ENCODE results near the gene CBLB. TPM values are rescaled to one million over a fixed set of nuclear protein-coding genes. Genes with fewer than 3 reads are reported as not detected.

The CBLB gene
- total RNA-seq, 1 donor from 2014 or later = 57.0 TPM

GRCh38 chr3:105911496-105911895, 42.7 kb upstream of the CBLB start:
- no peak overlapping the region for H3K27ac Mint-ChIP-seq
- H3K9me3 Mint-ChIP-seq = peaks cover 5% of the 10 kb centered on the region
- H3K4me3 Mint-ChIP-seq = no peak overlapping the region
- no peaks in the 10 kb centered on the region for H3K4me1 Mint-ChIP-seq (ENCODE audit: unreplicated experiment)
- H3K36me3 Mint-ChIP-seq = no peaks in the 10 kb centered on the region
- H3K27me3 Mint-ChIP-seq = no peaks in the 10 kb centered on the region
- TF ChIP-seq, protein P1, sequence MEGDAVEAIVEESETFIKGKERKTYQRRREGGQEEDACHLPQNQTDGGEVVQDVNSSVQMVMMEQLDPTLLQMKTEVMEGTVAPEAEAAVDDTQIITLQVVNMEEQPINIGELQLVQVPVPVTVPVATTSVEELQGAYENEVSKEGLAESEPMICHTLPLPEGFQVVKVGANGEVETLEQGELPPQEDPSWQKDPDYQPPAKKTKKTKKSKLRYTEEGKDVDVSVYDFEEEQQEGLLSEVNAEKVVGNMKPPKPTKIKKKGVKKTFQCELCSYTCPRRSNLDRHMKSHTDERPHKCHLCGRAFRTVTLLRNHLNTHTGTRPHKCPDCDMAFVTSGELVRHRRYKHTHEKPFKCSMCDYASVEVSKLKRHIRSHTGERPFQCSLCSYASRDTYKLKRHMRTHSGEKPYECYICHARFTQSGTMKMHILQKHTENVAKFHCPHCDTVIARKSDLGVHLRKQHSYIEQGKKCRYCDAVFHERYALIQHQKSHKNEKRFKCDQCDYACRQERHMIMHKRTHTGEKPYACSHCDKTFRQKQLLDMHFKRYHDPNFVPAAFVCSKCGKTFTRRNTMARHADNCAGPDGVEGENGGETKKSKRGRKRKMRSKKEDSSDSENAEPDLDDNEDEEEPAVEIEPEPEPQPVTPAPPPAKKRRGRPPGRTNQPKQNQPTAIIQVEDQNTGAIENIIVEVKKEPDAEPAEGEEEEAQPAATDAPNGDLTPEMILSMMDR (conservative IDR thresholded peaks at IDR 0.05) = no peak
- no peak for DNase-seq (ENCODE audit: extremely low spot score, unreplicated experiment)

DNA sequence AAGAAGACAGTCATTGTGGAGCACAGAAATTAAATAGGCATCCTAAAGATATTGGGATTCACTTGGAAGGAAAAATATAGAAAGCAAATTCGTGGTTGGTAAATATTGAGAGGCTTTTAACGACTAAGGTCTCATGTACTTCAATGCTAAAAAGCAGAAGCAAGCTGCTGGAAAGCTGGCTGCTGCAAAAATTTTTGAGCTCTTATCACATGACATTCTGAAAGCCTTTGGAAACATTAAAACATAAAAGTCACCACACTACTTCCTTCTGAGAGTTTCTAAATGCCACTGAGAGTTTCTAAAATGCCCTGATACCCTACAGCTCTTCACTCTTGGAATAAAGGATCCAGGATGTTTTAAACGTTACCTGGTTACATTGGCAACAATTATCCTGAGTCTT, 39.0 kb upstream of the CBLB start:
- Mint-ChIP-seq H3K4me1 (ENCODE audit: unreplicated experiment) (peaks cover 11% of the 10 kb centered on the region), H3K9me3 (peaks cover 14% of the 10 kb centered on the region), H3K36me3 (no peaks in the 10 kb centered on the region), H3K27me3 (no peaks in the 10 kb centered on the region), H3K4me3 (no peak overlapping the region), H3K27ac (no peak overlapping the region)
- no peak for DNase-seq (ENCODE audit: extremely low spot score, unreplicated experiment)
- TF ChIP-seq, protein P1 (conservative IDR thresholded peaks at IDR 0.05) = no peak

GRCh38 chr3:105906836-105907235, 38.0 kb upstream of the CBLB start:
- DNase-seq (ENCODE audit: extremely low spot score, unreplicated experiment) = no peak
- Mint-ChIP-seq H3K4me1 (ENCODE audit: unreplicated experiment) (peaks cover 11% of the 10 kb centered on the region), H3K36me3 (no peaks in the 10 kb centered on the region), H3K9me3 (peaks cover 14% of the 10 kb centered on the region), H3K4me3 (no peak overlapping the region), H3K27me3 (no peaks in the 10 kb centered on the region), H3K27ac (no peak overlapping the region)
- TF ChIP-seq, protein P1 (conservative IDR thresholded peaks at IDR 0.05) = no peak

DNA sequence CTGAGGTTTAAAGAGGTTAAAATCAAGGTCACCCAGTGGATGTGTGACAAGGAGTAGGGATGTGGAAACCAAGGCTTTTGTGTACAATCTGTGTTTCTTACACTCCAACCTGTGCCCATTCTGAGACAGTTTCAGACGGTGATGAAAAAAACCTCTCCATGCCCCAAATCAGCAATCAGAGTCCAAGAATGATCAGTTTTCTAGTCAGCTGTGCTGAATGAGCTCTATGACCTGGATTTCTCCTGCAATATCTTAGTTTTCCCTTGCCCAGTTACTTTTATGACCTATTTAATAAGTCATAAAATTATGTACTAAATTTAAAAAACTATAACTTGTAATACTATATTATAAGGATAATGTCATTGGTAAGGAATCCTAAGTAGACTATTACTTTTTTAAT, 37.5 kb upstream of the CBLB start:
- no peak overlapping the region for H3K4me3 Mint-ChIP-seq
- TF ChIP-seq, protein P1 (conservative IDR thresholded peaks at IDR 0.05) = no peak
- H3K36me3 Mint-ChIP-seq = no peaks in the 10 kb centered on the region
- H3K27me3 Mint-ChIP-seq = no peaks in the 10 kb centered on the region
- peaks cover 14% of the 10 kb centered on the region for H3K9me3 Mint-ChIP-seq
- peaks cover 11% of the 10 kb centered on the region for H3K4me1 Mint-ChIP-seq (ENCODE audit: unreplicated experiment)
- no peak overlapping the region for H3K27ac Mint-ChIP-seq
- DNase-seq (ENCODE audit: extremely low spot score, unreplicated experiment) = no peak

GRCh38 chr3:105905328-105905727, 36.5 kb upstream of the CBLB start:
- Mint-ChIP-seq H3K9me3 (peaks cover 14% of the 10 kb centered on the region), H3K27ac (no peak overlapping the region), H3K36me3 (no peaks in the 10 kb centered on the region), H3K4me3 (no peak overlapping the region), H3K4me1 (ENCODE audit: unreplicated experiment) (peaks cover 11% of the 10 kb centered on the region), H3K27me3 (no peaks in the 10 kb centered on the region)
- TF ChIP-seq, protein P1 (conservative IDR thresholded peaks at IDR 0.05) = no peak
- DNase-seq (ENCODE audit: extremely low spot score, unreplicated experiment) = no peak
